ENCODE data around the gene EPS15.

EPS15 gene

GRCh38 chr1:51517361-51518032 is 1.6 kb downstream of the EPS15 start:
- in situ Hi-C loops (cut with HindIII; ENCODE audit: low pct_ligation_motif_present, low sequenced_read_pairs): no loop called here
- Histone ChIP-seq H3K36me3 (replicated peaks) (no peaks in the 10 kb centered on the region), H3K27ac (no peak overlapping the region), H3K4me3 (ENCODE audit: low read depth, low read length) (peak overlapping the region; percentile 75), H3K27me3 (replicated peaks) (no peaks in the 10 kb centered on the region)
- TF ChIP-seq CTCF (IDR thresholded peaks at IDR 0.05; ENCODE audit: low read depth, low read length, missing control alignments): no peak
- no peak for DNase-seq

- peak; percentile 35 for DNase-seq
- Histone ChIP-seq H3K27ac (no peak overlapping the region), H3K27me3 (replicated peaks) (no peaks in the 10 kb centered on the region), H3K36me3 (replicated peaks) (no peaks in the 10 kb centered on the region), H3K4me3 (ENCODE audit: low read depth, low read length) (no peak overlapping the region)
- no peak for TF ChIP-seq CTCF (IDR thresholded peaks at IDR 0.05; ENCODE audit: low read depth, low read length, missing control alignments)
- in situ Hi-C loops (cut with HindIII; ENCODE audit: low pct_ligation_motif_present, low sequenced_read_pairs): no loop called here
Observed at GRCh38 chr1:51516649-51517158, 2.4 kb downstream of the EPS15 start.

- no peak overlapping the region for H3K4me3 ChIP-seq (ENCODE audit: low read depth, low read length)
- DNase-seq: no peak
- H3K27me3 ChIP-seq (replicated peaks): no peaks in the 10 kb centered on the region
- no peak overlapping the region for H3K27ac ChIP-seq
- no peak for TF ChIP-seq CTCF (IDR thresholded peaks at IDR 0.05; ENCODE audit: low read depth, low read length, missing control alignments)
- no peaks in the 10 kb centered on the region for H3K36me3 ChIP-seq (replicated peaks)
- in situ Hi-C loops (cut with HindIII; ENCODE audit: low pct_ligation_motif_present, low sequenced_read_pairs): no loop called here
Observed at GRCh38 chr1:51515982-51516648, 3.0 kb downstream of the EPS15 start.

GRCh38 chr1:51515312-51515960 is 3.6 kb downstream of the EPS15 start:
- no peak for DNase-seq
- H3K36me3 ChIP-seq (replicated peaks): no peaks in the 10 kb centered on the region
- in situ Hi-C loops (cut with HindIII; ENCODE audit: low pct_ligation_motif_present, low sequenced_read_pairs): no loop called here
- no peak overlapping the region for H3K27ac ChIP-seq
- no peak overlapping the region for H3K4me3 ChIP-seq (ENCODE audit: low read depth, low read length)
- H3K27me3 ChIP-seq (replicated peaks): no peaks in the 10 kb centered on the region
- no peak for TF ChIP-seq CTCF (IDR thresholded peaks at IDR 0.05; ENCODE audit: low read depth, low read length, missing control alignments)

GRCh38 chr1:51514733-51515132 is 4.3 kb downstream of the EPS15 start:
- DNase-seq: no peak
- H3K4me3 ChIP-seq (ENCODE audit: low read depth, low read length): no peak overlapping the region
- H3K27me3 ChIP-seq (replicated peaks): no peaks in the 10 kb centered on the region
- in situ Hi-C loops (cut with HindIII; ENCODE audit: low pct_ligation_motif_present, low sequenced_read_pairs): no loop called here
- H3K36me3 ChIP-seq (replicated peaks): no peaks in the 10 kb centered on the region
- H3K27ac ChIP-seq: no peak overlapping the region
- TF ChIP-seq CTCF (IDR thresholded peaks at IDR 0.05; ENCODE audit: low read depth, low read length, missing control alignments): no peak

All from brain microvascular endothelial cell (primary cell).